NCI-H146 (cell line): ENCODE data around the gene RNF40.

Experiments
- DNase-seq: peaks from one replicate; lab custom pipeline; 2025; lab: John Stamatoyannopoulos, UW

The RNF40 gene

DNA sequence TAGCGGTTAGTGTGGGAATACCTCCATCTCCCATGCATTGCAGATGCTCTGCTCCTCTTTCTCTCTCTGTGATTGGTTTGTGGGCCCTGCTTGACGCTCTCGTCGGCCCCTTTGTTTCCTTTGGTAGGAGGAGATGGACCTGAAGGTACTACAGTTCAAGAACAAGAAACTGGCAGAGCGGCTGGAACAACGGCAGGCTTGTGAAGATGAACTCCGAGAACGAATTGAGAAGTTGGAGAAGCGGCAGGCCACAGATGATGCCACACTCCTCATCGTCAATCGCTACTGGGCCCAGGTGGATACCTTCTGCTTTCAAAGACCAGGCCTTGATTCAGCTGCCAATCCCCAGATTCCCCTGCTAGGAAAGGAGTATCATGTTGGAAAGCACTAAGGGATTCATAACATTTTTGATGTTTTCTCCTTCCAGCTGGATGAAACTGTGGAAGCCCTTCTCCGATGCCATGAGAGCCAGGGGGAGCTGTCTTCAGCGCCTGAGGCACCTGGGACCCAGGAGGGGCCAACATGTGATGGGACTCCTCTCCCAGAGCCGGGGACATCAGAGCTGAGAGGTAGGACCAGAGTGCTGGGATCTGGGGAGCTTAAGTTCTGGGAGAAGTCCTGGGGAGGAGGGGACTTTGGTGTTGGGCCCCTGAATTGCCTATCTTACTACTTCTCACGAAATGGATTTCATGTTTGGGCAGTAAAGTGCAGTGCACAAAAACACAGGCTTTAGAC lies 1.0 kb downstream of the RNF40 start:
- DNase-seq, result no peak

DNA sequence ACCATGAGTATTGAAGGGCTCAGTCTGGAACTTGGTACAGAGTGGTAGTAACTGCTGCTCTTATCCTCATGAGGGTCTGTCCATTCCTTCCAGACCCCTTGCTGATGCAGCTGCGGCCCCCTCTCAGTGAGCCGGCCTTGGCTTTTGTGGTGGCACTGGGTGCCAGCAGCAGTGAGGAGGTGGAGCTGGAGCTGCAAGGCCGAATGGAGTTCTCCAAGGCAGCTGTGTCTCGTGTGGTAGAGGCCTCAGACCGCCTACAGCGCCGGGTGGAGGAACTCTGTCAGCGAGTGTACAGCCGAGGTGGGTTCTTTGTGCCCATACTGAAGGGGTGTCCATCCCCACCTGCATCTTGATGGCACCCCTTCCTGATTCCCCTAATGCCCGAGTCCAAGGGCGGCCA lies 2.0 kb downstream of the RNF40 start:
- DNase-seq, result no peak

DNA sequence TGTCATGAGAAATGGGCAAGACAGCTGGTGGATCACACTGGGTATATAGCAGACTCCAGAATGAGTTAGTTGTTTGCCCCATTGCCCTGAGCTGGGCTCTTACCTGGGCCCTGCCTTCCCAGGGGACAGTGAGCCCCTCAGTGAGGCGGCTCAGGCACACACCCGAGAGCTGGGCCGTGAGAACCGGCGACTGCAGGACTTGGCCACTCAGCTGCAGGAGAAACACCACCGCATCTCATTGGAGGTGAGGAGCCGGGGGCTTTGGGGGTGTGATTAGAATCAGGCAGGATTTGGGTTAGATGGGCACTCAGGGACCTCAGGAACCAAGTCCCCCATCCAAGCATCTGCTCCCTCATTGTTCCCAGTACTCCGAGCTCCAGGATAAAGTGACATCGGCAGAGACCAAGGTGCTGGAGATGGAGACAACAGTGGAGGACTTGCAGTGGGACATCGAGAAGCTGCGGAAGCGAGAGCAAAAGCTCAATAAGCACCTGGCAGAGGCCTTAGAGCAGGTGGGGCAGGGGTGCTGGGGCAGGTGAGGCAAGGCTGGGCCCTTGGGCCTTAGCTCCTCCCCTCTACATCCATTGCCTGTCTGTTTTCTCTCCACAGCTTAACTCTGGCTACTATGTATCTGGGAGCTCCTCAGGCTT lies 2.8 kb downstream of the RNF40 start:
- DNase-seq, result no peak

DNA sequence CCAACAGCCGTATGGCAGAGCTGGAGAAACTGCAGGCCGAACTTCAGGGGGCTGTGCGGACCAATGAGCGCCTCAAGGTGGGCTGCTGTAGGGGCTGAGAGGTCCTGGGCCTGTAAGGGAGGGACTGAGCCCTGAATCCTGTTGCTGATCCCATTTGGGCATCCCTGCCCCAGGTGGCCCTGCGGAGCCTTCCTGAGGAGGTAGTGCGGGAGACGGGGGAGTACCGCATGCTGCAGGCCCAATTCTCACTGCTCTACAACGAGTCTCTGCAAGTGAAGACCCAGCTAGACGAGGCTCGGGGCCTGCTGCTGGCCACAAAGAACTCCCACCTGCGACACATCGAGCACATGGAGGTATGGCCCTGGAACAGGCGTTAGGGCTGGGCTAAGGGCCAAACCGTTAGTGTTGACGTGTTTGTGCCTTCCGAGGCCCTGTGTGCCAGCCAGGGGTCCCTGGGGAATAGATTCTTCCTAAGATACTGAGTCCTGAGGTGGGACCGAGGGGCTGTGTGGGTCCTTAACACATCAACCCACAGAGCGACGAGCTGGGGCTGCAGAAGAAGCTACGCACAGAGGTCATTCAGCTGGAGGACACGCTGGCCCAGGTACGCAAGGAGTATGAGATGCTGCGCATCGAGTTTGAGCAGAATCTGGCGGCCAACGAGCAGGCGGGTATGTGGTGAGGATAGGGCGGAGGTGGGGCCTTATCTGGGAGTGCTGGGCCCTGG lies 4.2 kb downstream of the RNF40 start:
- DNase-seq, result no peak

DNA sequence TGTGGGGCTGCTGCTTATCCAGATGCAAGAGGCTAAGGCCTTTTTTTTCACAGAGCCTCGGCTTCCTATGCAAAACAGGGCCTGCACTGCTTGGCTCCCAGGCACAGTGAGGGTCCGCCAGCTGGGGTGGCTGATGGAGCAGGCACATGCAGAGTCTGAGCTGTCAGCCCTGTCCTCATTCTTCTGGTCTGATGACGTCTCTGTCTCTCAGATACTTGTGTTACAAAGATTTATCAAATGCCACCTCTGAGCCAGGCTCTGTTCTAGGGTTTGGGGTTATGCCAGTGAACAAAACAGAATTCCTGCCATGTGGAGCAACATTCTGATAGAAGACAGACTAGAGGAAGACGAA lies 4.8 kb downstream of the RNF40 start:
- no peak for DNase-seq

DNA sequence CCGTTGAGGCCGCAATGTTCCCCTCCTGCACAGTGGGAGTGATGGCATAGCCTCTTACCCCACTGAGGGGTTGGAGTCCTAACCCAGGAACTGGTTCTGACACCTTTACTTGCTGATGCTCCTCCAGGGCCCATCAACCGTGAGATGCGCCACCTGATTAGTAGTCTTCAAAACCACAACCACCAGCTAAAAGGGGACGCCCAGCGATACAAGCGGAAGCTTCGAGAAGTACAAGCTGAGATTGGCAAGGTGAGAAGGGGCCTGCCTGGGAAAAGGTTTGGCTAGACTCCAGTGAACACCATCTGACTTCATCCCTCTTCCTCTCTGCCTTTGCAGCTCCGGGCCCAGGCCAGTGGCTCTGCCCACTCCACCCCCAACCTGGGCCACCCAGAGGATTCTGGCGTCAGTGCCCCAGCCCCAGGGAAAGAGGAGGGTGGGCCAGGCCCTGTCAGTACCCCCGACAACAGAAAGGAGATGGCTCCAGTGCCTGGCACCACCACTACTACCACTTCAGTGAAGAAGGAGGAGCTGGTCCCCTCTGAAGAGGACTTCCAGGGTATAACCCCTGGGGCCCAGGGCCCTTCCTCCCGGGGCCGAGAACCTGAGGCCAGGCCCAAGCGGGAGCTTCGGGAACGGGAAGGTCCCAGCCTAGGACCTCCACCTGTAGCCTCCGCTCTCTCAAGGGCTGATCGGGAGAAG lies 5.8 kb downstream of the RNF40 start:
- DNase-seq, result no peak

DNA sequence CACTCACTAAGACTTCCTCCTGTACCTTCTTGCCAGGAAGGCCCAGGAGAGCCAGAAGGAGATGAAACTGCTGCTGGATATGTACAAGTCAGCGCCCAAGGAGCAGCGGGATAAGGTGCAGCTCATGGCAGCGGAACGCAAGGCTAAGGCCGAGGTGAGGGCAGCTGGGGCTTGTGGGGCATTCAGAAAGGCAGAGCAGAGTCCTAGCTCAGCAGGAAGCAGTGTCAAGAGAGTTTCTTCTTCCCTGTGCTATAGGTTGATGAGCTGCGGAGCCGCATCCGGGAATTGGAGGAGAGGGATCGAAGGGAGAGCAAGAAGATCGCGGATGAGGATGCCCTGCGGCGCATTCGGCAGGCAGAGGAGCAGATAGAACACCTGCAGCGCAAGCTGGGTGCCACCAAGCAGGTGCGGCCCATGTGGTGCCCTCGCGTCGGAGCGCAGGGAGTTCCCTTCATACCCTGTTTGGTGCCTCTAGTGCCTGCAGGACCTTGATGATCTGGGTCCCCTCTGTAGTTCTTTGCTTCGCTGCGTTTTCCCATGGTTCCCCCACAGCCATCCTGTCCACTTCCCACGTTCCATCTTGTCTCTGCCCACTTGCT lies 6.6 kb downstream of the RNF40 start:
- no peak for DNase-seq

DNA sequence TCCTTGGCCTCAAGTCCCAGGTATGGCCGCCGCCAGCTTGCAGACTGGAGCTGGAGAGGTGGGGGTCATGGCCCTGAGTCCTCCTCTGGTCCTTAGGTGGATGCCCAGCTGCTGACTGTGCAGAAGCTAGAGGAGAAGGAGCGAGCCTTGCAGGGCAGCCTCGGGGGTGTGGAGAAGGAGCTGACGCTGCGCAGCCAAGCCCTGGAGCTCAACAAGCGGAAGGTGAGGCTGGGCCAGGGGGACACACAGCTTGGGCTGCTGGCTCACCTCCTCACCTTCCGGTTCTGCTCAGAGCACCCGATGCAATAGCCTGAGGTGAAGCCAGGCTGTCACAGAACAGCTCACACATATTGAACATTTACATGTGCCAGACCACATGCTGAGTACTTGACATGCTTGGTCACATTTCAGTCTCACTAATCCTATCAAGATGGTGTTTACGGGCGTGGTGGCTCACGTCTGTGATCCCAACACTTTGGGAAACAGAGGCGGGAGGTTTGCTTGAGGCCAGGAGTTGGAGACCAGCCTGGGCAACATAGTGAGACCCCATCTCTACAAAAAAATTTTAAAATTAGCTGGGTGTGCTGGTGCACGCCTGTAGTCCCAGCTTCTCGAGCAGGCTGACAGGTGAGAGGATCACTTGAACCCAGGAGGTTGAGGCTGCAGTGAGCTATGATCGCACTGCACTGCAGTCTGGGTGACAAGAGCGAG lies 7.4 kb downstream of the RNF40 start:
- no peak for DNase-seq

DNA sequence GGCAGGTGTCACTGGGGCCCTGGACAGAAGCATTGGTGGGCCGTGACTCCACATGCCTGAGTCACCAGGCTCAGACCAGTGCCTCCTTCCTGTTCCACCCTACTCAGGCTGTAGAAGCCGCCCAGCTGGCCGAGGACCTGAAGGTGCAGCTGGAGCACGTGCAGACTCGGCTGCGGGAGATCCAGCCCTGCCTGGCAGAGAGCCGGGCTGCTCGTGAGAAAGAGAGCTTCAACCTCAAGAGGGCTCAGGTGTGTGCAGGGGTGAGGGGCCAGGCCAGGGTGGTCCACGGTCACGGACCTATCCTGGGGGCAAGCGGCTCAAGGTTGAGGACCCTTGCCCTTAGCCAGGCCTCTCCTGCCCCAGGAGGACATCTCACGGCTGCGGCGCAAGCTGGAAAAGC lies 9.6 kb downstream of the RNF40 start:
- no peak for DNase-seq

DNA sequence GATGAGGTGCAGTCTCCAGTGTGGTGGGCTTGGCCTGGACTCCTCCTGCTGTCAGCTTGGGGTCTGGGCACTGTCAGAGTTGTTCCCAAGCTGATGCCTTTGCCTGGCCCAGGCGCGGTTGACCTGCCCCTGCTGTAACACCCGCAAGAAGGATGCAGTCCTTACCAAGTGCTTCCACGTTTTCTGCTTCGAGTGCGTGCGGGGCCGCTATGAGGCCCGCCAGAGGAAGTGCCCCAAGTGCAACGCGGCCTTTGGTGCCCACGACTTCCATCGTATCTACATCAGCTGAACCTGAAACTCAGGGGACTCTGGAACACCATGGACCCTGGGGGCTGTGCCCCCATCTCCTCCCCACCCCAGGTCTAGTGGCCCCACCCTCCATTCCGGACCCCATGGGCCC lies 11.7 kb downstream of the RNF40 start:
- no peak for DNase-seq

DNA sequence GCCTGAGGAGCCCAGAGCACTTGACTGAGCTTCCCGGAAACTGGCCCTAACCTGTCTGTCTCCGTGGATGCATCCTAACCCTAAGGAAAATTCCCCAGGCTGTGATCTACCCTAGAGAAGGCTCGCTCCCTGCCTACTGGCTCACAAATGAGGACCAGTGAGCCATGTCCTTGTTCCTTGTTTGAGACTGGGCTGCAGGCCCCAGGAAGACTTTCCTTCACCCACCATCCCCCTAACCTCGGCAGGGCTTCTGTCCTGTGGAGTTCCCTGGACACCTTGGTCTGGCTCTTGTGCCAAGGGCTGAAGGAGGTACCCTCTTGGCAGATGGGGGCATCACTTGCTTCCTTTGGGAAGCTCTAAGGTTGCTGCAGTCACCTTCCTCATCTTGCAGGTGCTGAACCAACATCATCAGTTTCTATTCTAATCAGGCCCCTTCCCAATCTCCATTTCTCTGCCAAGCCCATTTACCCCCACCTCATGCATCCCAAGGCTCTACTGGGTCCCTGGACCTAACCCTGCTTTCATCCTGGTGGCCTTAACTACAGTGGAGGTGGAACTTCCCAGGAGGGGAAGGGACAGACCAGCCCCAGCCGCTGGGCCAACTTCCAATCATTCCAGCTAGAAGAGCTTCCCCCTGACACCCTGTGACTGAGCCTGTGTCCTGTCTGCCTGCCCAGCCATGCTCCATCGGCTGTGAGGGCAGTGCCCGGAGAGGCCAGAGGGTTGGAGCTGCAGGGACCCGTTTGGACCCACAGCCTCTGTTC lies 12.4 kb downstream of the RNF40 start:
- no peak for DNase-seq

DNA sequence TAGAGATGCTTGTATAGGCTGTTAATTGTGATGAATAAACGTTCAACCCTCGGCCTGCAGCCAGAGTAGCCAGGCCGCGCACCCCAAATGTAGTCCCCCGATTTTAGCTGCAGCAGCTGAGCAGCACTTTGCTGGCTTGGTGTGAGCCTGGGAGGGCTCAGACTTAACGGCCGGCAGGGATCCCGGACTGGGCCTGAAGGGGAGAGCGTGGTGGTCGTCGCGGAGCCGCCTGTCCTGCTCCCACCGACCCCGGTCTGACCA lies 12.9 kb downstream of the RNF40 start:
- DNase-seq, result no peak

DNA sequence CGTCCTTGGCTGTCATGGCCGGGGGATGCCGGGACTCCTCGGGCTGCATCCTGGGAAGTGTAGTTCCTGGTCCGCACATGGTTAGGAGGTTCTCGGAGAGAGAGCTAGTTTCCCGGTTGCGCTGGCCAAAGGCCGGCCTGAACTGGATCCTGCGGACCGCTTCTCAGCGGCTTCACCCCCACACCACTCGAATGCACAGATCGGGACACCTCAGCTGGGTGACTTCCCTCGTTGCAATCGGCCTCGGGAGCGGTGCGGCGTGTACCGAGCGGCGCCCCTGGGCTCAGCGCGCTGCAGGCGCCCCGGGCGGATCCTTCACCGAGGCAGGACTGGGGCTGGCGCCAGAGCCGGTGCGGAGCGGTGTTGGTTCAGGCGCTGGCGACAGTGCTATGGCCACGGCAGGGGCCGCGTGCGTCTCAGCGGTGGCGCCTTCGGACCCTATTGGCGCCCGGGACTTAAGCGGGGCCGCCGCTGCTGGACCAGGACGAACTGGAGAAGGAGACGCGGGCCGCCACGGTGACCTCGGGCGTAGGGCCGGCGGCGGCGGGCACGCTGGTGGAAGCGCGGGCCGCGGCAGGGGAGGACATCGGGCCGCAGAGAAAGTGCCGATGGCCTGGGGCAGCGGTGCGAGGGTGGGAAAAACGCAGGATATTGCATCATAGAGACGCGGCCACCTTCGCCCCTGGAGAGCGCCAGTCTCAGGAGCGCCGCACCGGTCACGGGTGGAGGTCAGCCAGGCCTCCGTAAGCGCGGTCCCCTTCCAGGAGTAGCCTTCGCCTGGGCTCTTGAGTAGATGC lies 13.5 kb downstream of the RNF40 start:
- peak; percentile 91 for DNase-seq

DNA sequence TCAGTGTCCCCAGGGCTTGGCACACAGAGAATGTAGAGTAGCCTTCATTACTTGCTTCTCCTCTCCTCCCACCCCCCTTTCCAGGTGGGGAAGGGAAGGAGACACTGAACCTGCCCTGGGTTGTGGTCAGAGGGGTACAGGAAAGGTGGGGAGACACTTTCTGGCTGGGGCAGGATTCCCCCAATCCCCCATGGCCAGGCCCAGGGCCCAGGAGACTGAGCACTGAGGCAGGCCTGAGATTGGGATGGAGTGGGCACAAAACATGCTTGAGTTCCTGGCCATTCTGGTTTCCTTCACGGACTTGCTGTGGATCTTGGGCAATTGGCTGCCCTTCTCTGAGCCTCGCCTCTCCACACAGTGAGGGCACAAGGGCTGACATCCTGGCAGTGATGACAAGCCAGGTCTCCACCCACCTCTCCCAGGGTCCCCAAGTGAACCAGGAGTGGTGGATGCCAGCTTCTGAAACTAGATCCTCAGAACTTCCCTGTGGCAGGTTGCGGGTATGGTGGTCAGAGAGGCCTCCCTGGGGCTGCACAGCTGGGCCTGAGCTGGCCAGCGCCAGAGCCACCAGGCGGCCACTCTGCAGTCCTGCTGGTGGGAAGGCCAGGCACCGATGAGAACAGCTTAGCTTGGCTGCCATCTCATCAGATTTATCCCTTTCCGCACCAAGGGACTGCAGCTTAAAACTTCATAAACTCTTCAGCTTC lies 15.6 kb downstream of the RNF40 start:
- no peak for DNase-seq

DNA sequence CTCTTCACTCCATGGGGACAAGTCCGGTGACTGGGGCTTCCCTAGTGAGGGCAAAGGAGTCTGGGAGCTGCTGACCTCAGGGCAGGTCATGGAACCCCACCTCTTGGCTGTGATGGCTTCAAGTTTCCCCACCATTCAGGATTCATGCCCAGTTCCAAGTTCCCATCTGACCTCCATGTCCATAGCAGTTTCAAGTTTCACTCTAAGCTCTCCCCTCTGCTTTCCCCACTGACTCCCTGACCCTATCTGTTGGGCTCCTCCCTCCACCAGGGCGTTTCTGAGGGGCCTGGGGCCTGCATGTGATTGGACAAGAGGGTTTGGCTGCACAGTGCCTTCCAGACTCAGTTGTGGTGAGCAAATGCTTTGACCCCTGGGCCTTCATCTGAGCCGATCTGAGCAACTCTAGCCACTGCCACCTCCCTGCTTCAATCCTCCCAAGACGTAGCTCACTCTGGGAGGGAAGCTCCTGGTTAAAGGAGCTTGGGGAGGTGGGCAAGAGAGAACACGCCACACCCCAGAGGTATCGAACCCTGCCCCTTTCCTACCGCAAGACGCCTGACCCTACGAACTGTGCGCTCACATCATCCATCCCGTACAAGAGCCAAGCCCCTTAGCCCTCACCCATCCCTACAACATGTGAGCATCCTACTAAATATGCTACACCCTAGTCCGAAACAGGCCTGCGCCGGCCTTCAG lies 16.6 kb downstream of the RNF40 start:
- no peak for DNase-seq

DNA sequence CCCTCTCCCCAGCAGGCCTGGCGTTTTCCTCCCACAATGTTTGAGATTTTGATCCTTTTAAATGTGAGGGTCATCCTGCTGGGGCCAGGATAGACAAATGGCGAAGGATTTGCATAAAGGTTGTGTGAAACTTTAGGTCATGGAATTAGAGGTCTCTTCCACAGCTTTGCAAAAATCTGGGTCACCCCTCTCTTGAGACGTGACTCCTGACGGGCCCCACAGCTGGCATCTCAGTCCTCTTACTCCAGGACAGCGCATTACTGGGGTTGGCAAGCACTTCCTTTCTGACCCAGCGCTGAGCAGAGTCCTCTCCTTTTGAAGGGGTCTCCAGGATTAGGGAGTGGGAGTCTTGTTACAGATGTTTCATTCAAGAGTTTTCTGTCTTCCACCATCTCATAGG lies 17.5 kb downstream of the RNF40 start:
- DNase-seq, result no peak

DNA sequence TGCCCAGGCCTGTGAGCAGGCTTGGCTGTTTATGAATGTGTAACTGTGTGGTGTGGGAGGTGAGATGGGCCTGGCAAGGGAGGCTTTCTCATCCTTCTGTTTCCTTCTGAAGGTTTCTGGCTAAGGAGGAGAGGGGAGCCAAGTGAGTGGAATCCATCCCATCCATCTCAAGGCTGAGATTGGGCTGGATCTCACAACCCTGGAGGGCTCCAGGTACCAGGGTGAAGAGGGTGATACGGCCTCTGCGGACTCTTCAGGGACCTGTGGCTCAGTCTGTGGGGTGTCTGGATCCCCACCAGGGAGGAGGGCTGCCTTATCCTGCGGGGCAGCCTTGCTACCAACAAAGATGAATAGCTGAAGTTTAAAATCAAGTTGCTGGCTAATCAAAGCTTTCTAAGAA lies 17.9 kb downstream of the RNF40 start:
- DNase-seq, result no peak

DNA sequence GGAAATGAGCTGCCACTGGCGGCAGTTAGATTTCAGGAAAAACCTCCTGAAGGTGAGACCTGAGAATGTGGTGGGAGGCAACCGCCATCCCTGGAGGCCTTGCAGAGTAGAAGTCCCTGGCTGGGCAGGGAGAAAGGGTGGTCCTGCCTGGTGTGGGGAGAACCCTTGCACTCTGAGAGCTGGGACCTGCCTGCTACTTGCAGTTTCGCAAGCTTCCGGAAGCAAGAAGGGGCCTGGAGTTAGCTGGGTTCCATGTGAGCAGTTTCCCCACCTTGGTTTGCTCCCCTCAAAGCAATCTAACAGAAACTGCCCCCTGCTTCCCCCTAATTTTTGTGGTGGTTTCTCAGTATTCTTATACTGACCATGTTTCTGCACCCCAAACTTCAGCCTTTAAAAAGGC lies 18.4 kb downstream of the RNF40 start:
- DNase-seq, result no peak
